IPS-18a (cell line): ENCODE data around the gene CCDC190.
"Not testable (repeated sequence)": the region's sequence is repeated elsewhere in the genome, so short reads cannot be mapped to it uniquely, and the experiment has no call there.

Experiments used
- H3K27ac ChIP-seq: one replicate; pipeline ENCODE4 v1.5.1; 2013; ENCODE audit warnings: low read length
- H3K27me3 ChIP-seq: one replicate; pipeline ENCODE4 v1.6.1; 2013; ENCODE audit warnings: mild to moderate bottlenecking, low read length; ENCODE audit not compliant: control insufficient read depth, insufficient read depth
- H3K36me3 ChIP-seq: one replicate; pipeline ENCODE4 v1.6.1; 2013; ENCODE audit warnings: low read depth, low read length; ENCODE audit not compliant: control insufficient read depth
- H3K4me1 ChIP-seq: one replicate; pipeline ENCODE4 v1.6.1; 2013; ENCODE audit warnings: low read depth, low read length; ENCODE audit not compliant: control insufficient read depth
- H3K4me3 ChIP-seq: one replicate; pipeline ENCODE4 v1.5.1; 2013; ENCODE audit warnings: low read length
- H3K9ac ChIP-seq: one replicate; pipeline ENCODE4 v1.6.1; 2013; ENCODE audit warnings: mild to moderate bottlenecking, low read length, moderate library complexity
- H3K9me3 ChIP-seq: one replicate; pipeline ENCODE4 v1.6.1; 2013; ENCODE audit warnings: low read depth, low read length; ENCODE audit not compliant: control insufficient read depth

CCDC190 gene

GRCh38 chr1:162899422-162900146 lies 38.6 kb upstream of the CCDC190 start:
- Histone ChIP-seq H3K9me3 (no peaks in the 10 kb centered on the region), H3K27ac (no peak overlapping the region), H3K4me1 (no peaks in the 10 kb centered on the region), H3K4me3 (no peak overlapping the region), H3K36me3 (no peaks in the 10 kb centered on the region), H3K27me3 (no peaks in the 10 kb centered on the region), H3K9ac (no peak overlapping the region)

GRCh38 chr1:162893612-162893908 lies 32.6 kb upstream of the CCDC190 start:
- no peaks in the 10 kb centered on the region for H3K27me3 ChIP-seq
- H3K9ac ChIP-seq = no peak overlapping the region
- H3K27ac ChIP-seq = no peak overlapping the region
- H3K4me3 ChIP-seq = no peak overlapping the region
- H3K9me3 ChIP-seq = no peaks in the 10 kb centered on the region
- H3K4me1 ChIP-seq = peaks cover 12% of the 10 kb centered on the region
- no peaks in the 10 kb centered on the region for H3K36me3 ChIP-seq

GRCh38 chr1:162892906-162893611 lies 32.1 kb upstream of the CCDC190 start:
- Histone ChIP-seq H3K9me3 (no peaks in the 10 kb centered on the region), H3K36me3 (no peaks in the 10 kb centered on the region), H3K9ac (no peak overlapping the region), H3K27ac (no peak overlapping the region), H3K4me1 (peaks cover 12% of the 10 kb centered on the region), H3K4me3 (no peak overlapping the region), H3K27me3 (no peaks in the 10 kb centered on the region)

- Histone ChIP-seq H3K27me3 (no peaks in the 10 kb centered on the region), H3K36me3 (no peaks in the 10 kb centered on the region), H3K27ac (no peak overlapping the region), H3K9me3 (no peaks in the 10 kb centered on the region), H3K9ac (no peak overlapping the region), H3K4me1 (peaks cover 12% of the 10 kb centered on the region), H3K4me3 (no peak overlapping the region)
Measured at GRCh38 chr1:162889989-162890388, 29.0 kb upstream of the CCDC190 start.

- no peaks in the 10 kb centered on the region for H3K36me3 ChIP-seq
- peaks cover 4% of the 10 kb centered on the region for H3K4me1 ChIP-seq
- H3K27ac ChIP-seq = no peak overlapping the region
- no peak overlapping the region for H3K4me3 ChIP-seq
- H3K9me3 ChIP-seq = no peaks in the 10 kb centered on the region
- no peak overlapping the region for H3K9ac ChIP-seq
- no peaks in the 10 kb centered on the region for H3K27me3 ChIP-seq
Measured at GRCh38 chr1:162886705-162887104, 25.7 kb upstream of the CCDC190 start.

GRCh38 chr1:162885265-162885664 lies 24.3 kb upstream of the CCDC190 start:
- Histone ChIP-seq H3K27me3 (no peaks in the 10 kb centered on the region), H3K9ac (no peak overlapping the region), H3K4me1 (no peaks in the 10 kb centered on the region), H3K27ac (no peak overlapping the region), H3K4me3 (no peak overlapping the region), H3K9me3 (no peaks in the 10 kb centered on the region), H3K36me3 (no peaks in the 10 kb centered on the region)

GRCh38 chr1:162884831-162885230 lies 23.9 kb upstream of the CCDC190 start:
- H3K36me3 ChIP-seq = no peaks in the 10 kb centered on the region
- H3K9me3 ChIP-seq = no peaks in the 10 kb centered on the region
- no peak overlapping the region for H3K27ac ChIP-seq
- H3K4me1 ChIP-seq = no peaks in the 10 kb centered on the region
- H3K27me3 ChIP-seq = no peaks in the 10 kb centered on the region
- H3K4me3 ChIP-seq = no peak overlapping the region
- H3K9ac ChIP-seq = no peak overlapping the region

- no peak overlapping the region for H3K4me3 ChIP-seq
- H3K27me3 ChIP-seq = no peaks in the 10 kb centered on the region
- H3K9me3 ChIP-seq = no peaks in the 10 kb centered on the region
- no peaks in the 10 kb centered on the region for H3K4me1 ChIP-seq
- no peaks in the 10 kb centered on the region for H3K36me3 ChIP-seq
- H3K9ac ChIP-seq = no peak overlapping the region
- no peak overlapping the region for H3K27ac ChIP-seq
Measured at GRCh38 chr1:162882248-162882674, 21.3 kb upstream of the CCDC190 start.

GRCh38 chr1:162881590-162881989 lies 20.6 kb upstream of the CCDC190 start:
- Histone ChIP-seq H3K27ac (no peak overlapping the region), H3K4me1 (no peaks in the 10 kb centered on the region)

GRCh38 chr1:162880617-162881016 lies 19.6 kb upstream of the CCDC190 start:
- H3K9ac ChIP-seq, H3K9me3 ChIP-seq, H3K27ac ChIP-seq, H3K4me1 ChIP-seq, H3K27me3 ChIP-seq, H3K36me3 ChIP-seq, H3K4me3 ChIP-seq: not testable (repeated sequence)

More at GRCh38 chr1:162881590-162881989, 20.6 kb upstream of the CCDC190 start:
- no peak overlapping the region for H3K9ac ChIP-seq
- no peaks in the 10 kb centered on the region for H3K9me3 ChIP-seq
- no peaks in the 10 kb centered on the region for H3K27me3 ChIP-seq
- H3K4me3 ChIP-seq = no peak overlapping the region
- no peaks in the 10 kb centered on the region for H3K36me3 ChIP-seq

GRCh38 chr1:162878000-162878596 lies 17.1 kb upstream of the CCDC190 start:
- Histone ChIP-seq H3K9me3 (no peaks in the 10 kb centered on the region), H3K4me3 (no peak overlapping the region), H3K4me1 (no peaks in the 10 kb centered on the region), H3K36me3 (no peaks in the 10 kb centered on the region), H3K27ac (no peak overlapping the region), H3K9ac (no peak overlapping the region), H3K27me3 (no peaks in the 10 kb centered on the region)

GRCh38 chr1:162877412-162877811 lies 16.4 kb upstream of the CCDC190 start:
- no peak overlapping the region for H3K9ac ChIP-seq
- H3K36me3 ChIP-seq = no peaks in the 10 kb centered on the region
- no peaks in the 10 kb centered on the region for H3K9me3 ChIP-seq
- no peak overlapping the region for H3K27ac ChIP-seq
- H3K4me3 ChIP-seq = no peak overlapping the region
- H3K4me1 ChIP-seq = no peaks in the 10 kb centered on the region
- H3K27me3 ChIP-seq = no peaks in the 10 kb centered on the region
